NCI-H446 (cell line): ENCODE measurements around the gene UBALD1.
A peak's percentile ranks its signal among the peaks of the same experiment; 100 is the strongest.

ENCODE experiments used
- DNase-seq, 2 experiments: peaks; one replicate each; lab custom pipeline; 2025; lab: John Stamatoyannopoulos, UW

UBALD1 gene

GRCh38 chr16:4646773-4647643 is 32.3 kb upstream of the UBALD1 start:
- DNase-seq: no peak

GRCh38 chr16:4641895-4642294 is 27.2 kb upstream of the UBALD1 start:
- no peak for DNase-seq

GRCh38 chr16:4641306-4641687 is 26.6 kb upstream of the UBALD1 start:
- DNase-seq: no peak

GRCh38 chr16:4640572-4641305 is 26.1 kb upstream of the UBALD1 start:
- DNase-seq: no peak

GRCh38 chr16:4639899-4640509 is 25.3 kb upstream of the UBALD1 start:
- no peak for DNase-seq

GRCh38 chr16:4637501-4638166 is 22.9 kb upstream of the UBALD1 start:
- no peak for DNase-seq

- no peak for DNase-seq
These were observed 21.5 kb upstream of the UBALD1 start for GRCh38 chr16:4636196-4636595.

- DNase-seq: no peak
These were observed 20.1 kb upstream of the UBALD1 start for GRCh38 chr16:4634768-4635167.

- DNase-seq: no peak
These were observed 19.4 kb upstream of the UBALD1 start for GRCh38 chr16:4633910-4634635.

- DNase-seq: no peak
These were observed 16.8 kb upstream of the UBALD1 start for GRCh38 chr16:4631444-4631843.

GRCh38 chr16:4628283-4628682 is 13.6 kb upstream of the UBALD1 start:
- DNase-seq: no peak

- no peak for DNase-seq
These were observed 11.7 kb upstream of the UBALD1 start for GRCh38 chr16:4626396-4626795.

- DNase-seq: no peak
These were observed 11.0 kb upstream of the UBALD1 start for GRCh38 chr16:4625560-4626159.

- no peak for DNase-seq
These were observed 10.3 kb upstream of the UBALD1 start for GRCh38 chr16:4624827-4625559.

GRCh38 chr16:4624015-4624826 is 9.5 kb upstream of the UBALD1 start, which contains the start of gene MGRN1:
Gene MGRN1 (plus strand): TSS chr16:4624826. CDS start chr16:4624961, 135 bp downstream.
- DNase-seq: peak; percentile 91 to 97

- no peak for DNase-seq
These were observed 8.9 kb upstream of the UBALD1 start for GRCh38 chr16:4623593-4623992.

GRCh38 chr16:4618645-4619418 is 4.1 kb upstream of the UBALD1 start:
- DNase-seq: no peak

- DNase-seq: no peak
These were observed 3.2 kb upstream of the UBALD1 start for GRCh38 chr16:4617880-4618279.
